ENCODE data around the gene IRAK1BP1.

GRCh38 chr6:78909391-78909790 lies 42.0 kb downstream of the IRAK1BP1 start:
- TF ChIP-seq JUND (IDR thresholded peaks at IDR 0.05; ENCODE audit: low read depth, low read length), result no peak
- TF ChIP-seq NFXL1 (IDR thresholded peaks at IDR 0.05; ENCODE audit: borderline replicate concordance), result no peak
- no peak for TF ChIP-seq SMC3 (IDR thresholded peaks at IDR 0.05; ENCODE audit: borderline replicate concordance, low read length)
- no peak for TF ChIP-seq RAD21 (IDR thresholded peaks at IDR 0.05; ENCODE audit: insufficient read depth, low read depth, low read length)
- no peak for TF ChIP-seq HDGF (IDR thresholded peaks at IDR 0.05)
- TF ChIP-seq CTCF (IDR thresholded peaks at IDR 0.05 in 2 of 3, conservative IDR thresholded peaks at IDR 0.05 in 1 of 3; ENCODE audit: control insufficient read depth in 2 of 3, extremely low read depth in 1 of 3, insufficient read depth in 1 of 3, low read depth in 3 of 3, low read length in 3 of 3), result no peak
- TF ChIP-seq EP300 (IDR thresholded peaks at IDR 0.05; ENCODE audit: borderline replicate concordance in 1 of 2, control insufficient read depth in 1 of 2, low read depth in 2 of 2, low read length in 2 of 2), result no peak
- no peak for TF ChIP-seq TCF7 (IDR thresholded peaks at IDR 0.05; ENCODE audit: borderline replicate concordance)
- TF ChIP-seq CREM (IDR thresholded peaks at IDR 0.05; ENCODE audit: low read depth), result no peak
